Astrocyte (in vitro differentiated cells and primary cell): Measurements from ENCODE around the gene RHOBTB1. TPM values are rescaled to one million over a fixed set of nuclear protein-coding genes. Genes with fewer than 3 reads are reported as not detected.

ENCODE experiments used
- DNase-seq: peaks from one replicate; pipeline ENCODE4 v3.0.0-alpha.2; 2010; ENCODE audit warnings: low read depth
- FAIRE-seq: peaks from 2 replicates; lab custom pipeline; 2011; peaks lifted over from hg19 to GRCh38; lab: Jason Lieb, UNC
- H2AFZ ChIP-seq: 2 replicates; pipeline ENCODE4 v1.6.0; 2012; ENCODE audit warnings: low read depth, low read length, inconsistent platforms
- H3K27ac ChIP-seq: 2 replicates; pipeline ENCODE4 v1.5.1; 2011; ENCODE audit warnings: low read depth, low read length, inconsistent platforms
- H3K27me3 ChIP-seq: 2 replicates; pipeline ENCODE4 v1.6.0; 2011; ENCODE audit warnings: low read length, inconsistent platforms; ENCODE audit not compliant: insufficient read depth
- H3K36me3 ChIP-seq: 2 replicates; pipeline ENCODE4 v1.5.1; 2011; ENCODE audit warnings: low read length, inconsistent platforms; ENCODE audit not compliant: insufficient read depth
- H3K4me1 ChIP-seq: 2 replicates; pipeline ENCODE4 v1.5.1; 2011; ENCODE audit warnings: low read length, inconsistent platforms; ENCODE audit not compliant: insufficient read depth
- H3K4me2 ChIP-seq: 2 replicates; pipeline ENCODE4 v1.6.0; 2012; ENCODE audit warnings: low read length, inconsistent platforms
- H3K4me3 ChIP-seq: 2 replicates; pipeline ENCODE4 v1.5.1; 2011; ENCODE audit warnings: low read depth, mild to moderate bottlenecking, low read length, inconsistent platforms; ENCODE audit not compliant: insufficient read depth
- H3K79me2 ChIP-seq: 2 replicates; pipeline ENCODE4 v1.6.0; 2012; ENCODE audit warnings: mild to moderate bottlenecking, low read length, inconsistent platforms; ENCODE audit not compliant: insufficient read depth
- H3K9ac ChIP-seq: 2 replicates; pipeline ENCODE4 v1.6.0; 2012; ENCODE audit warnings: mild to moderate bottlenecking, low read length, inconsistent platforms
- H3K9me3 ChIP-seq: 2 replicates; pipeline ENCODE4 v1.5.1; 2012; ENCODE audit warnings: low read depth, mild to moderate bottlenecking, low read length, inconsistent platforms; ENCODE audit not compliant: insufficient read depth
- H4K20me1 ChIP-seq: 2 replicates; pipeline ENCODE4 v1.6.0; 2012; ENCODE audit warnings: low read length, inconsistent platforms; ENCODE audit not compliant: insufficient read depth
- H3K27ac Mint-ChIP-seq: one replicate; pipeline ENCODE4 v1.8.0; 2021; ENCODE audit warnings: mild to moderate bottlenecking, mixed read lengths; ENCODE audit not compliant: unreplicated experiment
- H3K27me3 Mint-ChIP-seq: one replicate; pipeline ENCODE4 v1.8.0; 2021; ENCODE audit warnings: low read depth, mixed read lengths; ENCODE audit not compliant: unreplicated experiment
- H3K36me3 Mint-ChIP-seq: one replicate; pipeline ENCODE4 v1.8.0; 2021; ENCODE audit warnings: low read depth, mixed read lengths; ENCODE audit not compliant: unreplicated experiment
- H3K4me1 Mint-ChIP-seq: one replicate; pipeline ENCODE4 v1.8.0; 2021; ENCODE audit warnings: low read depth, mixed read lengths; ENCODE audit not compliant: unreplicated experiment
- H3K4me3 Mint-ChIP-seq: one replicate; pipeline ENCODE4 v1.8.0; 2021; ENCODE audit warnings: mild to moderate bottlenecking, moderate library complexity, mixed read lengths; ENCODE audit not compliant: unreplicated experiment
- H3K9me3 Mint-ChIP-seq: one replicate; pipeline ENCODE4 v1.8.0; 2021; ENCODE audit warnings: mild to moderate bottlenecking, mixed read lengths; ENCODE audit not compliant: unreplicated experiment
- EZH2 ChIP-seq: IDR thresholded peaks from 2 replicates; pipeline ENCODE4 v1.6.1; 2012; ENCODE audit warnings: mild to moderate bottlenecking, low read length, inconsistent platforms; ENCODE audit not compliant: insufficient read depth
- total RNA-seq: library from RNA; stranded (reverse); gene quantifications from 2 replicates; pipeline ENCODE4 v1.2.1, GENCODE V29; 2021
- TF ChIP-seq, protein P1 (sequence below): IDR thresholded peaks from 2 replicates; pipeline ENCODE4 v1.5.1; 2011; ENCODE audit warnings: low read depth, mild to moderate bottlenecking, inconsistent platforms, low read length, moderate library complexity; ENCODE audit not compliant: insufficient read depth

The RHOBTB1 gene
- total RNA-seq, 1 donor from 2014 or later, result 46.5 TPM

DNA sequence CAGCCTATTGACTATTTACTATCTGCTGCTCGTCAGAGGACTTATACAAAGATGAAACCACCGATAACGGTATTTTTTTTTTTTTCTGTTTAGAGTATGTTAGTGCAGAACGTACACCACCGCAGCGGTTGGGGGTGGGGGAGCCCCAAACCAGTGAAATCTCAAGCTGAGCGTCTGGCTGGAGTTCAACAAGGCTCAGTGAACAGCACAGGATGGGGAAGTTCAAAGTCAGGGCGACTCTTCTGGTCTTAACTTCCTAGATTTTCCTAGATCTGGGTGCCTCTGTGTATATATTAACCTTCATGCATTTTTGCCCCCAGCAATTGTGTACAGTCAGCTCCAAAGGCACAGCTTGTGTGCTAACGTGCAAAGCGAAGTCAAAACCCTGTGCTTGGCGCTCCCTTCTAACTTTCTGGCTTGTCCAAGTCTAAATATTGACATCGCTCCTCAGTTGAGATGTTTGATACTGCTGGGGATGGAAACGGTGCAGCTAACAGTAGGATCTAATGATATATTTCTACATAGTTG, 1.1 kb downstream of the RHOBTB1 start:
- DNase-seq (peak; percentile 40), FAIRE-seq (peak; percentile 26)
- H3K36me3 Mint-ChIP-seq, result no peaks in the 10 kb centered on the region
- Histone ChIP-seq H3K79me2 (peaks cover 27% of the 10 kb centered on the region), H2AFZ (peak overlapping the region; percentile 79), H3K9ac (peak overlapping the region; percentile 99), H3K36me3 (no peaks in the 10 kb centered on the region), H3K27me3 (no peaks in the 10 kb centered on the region), H3K9me3 (no peaks in the 10 kb centered on the region), H3K27ac (peak overlapping the region; percentile 99), H3K4me2 (peak overlapping the region; percentile 97), H4K20me1 (no peaks in the 10 kb centered on the region), H3K4me1 (peaks cover 23% of the 10 kb centered on the region), H3K4me3 (peak overlapping the region; percentile 74)
- H3K27ac Mint-ChIP-seq, result peak overlapping the region; percentile 97
- peak overlapping the region; percentile 96 for H3K4me3 Mint-ChIP-seq
- no peaks in the 10 kb centered on the region for H3K27me3 Mint-ChIP-seq
- H3K9me3 Mint-ChIP-seq, result no peaks in the 10 kb centered on the region
- TF ChIP-seq EZH2, result no peak
- TF ChIP-seq, protein P1, sequence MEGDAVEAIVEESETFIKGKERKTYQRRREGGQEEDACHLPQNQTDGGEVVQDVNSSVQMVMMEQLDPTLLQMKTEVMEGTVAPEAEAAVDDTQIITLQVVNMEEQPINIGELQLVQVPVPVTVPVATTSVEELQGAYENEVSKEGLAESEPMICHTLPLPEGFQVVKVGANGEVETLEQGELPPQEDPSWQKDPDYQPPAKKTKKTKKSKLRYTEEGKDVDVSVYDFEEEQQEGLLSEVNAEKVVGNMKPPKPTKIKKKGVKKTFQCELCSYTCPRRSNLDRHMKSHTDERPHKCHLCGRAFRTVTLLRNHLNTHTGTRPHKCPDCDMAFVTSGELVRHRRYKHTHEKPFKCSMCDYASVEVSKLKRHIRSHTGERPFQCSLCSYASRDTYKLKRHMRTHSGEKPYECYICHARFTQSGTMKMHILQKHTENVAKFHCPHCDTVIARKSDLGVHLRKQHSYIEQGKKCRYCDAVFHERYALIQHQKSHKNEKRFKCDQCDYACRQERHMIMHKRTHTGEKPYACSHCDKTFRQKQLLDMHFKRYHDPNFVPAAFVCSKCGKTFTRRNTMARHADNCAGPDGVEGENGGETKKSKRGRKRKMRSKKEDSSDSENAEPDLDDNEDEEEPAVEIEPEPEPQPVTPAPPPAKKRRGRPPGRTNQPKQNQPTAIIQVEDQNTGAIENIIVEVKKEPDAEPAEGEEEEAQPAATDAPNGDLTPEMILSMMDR, result no peak
- peaks cover 35% of the 10 kb centered on the region for H3K4me1 Mint-ChIP-seq

GRCh38 chr10:60942134-60942787, 1.7 kb downstream of the RHOBTB1 start:
- DNase-seq (no peak), FAIRE-seq (no peak)
- no peaks in the 10 kb centered on the region for H3K27me3 ChIP-seq
- Mint-ChIP-seq H3K9me3 (no peaks in the 10 kb centered on the region), H3K27ac (peak overlapping the region; percentile 97), H3K4me3 (peak overlapping the region; percentile 96), H3K4me1 (peaks cover 39% of the 10 kb centered on the region), H3K27me3 (no peaks in the 10 kb centered on the region), H3K36me3 (no peaks in the 10 kb centered on the region)
- peak overlapping the region; percentile 99 for H3K9ac ChIP-seq
- TF ChIP-seq EZH2, result no peak
- TF ChIP-seq, protein P1, result no peak
- H4K20me1 ChIP-seq, result no peaks in the 10 kb centered on the region
- H2AFZ ChIP-seq, result no peak overlapping the region
- H3K4me2 ChIP-seq, result peak overlapping the region; percentile 97
- peaks cover 27% of the 10 kb centered on the region for H3K79me2 ChIP-seq
- H3K4me3 ChIP-seq, result peak overlapping the region; percentile 74
- H3K4me1 ChIP-seq, result peaks cover 23% of the 10 kb centered on the region
- H3K36me3 ChIP-seq, result no peaks in the 10 kb centered on the region
- H3K27ac ChIP-seq, result peak overlapping the region; percentile 99
- H3K9me3 ChIP-seq, result no peaks in the 10 kb centered on the region

DNA sequence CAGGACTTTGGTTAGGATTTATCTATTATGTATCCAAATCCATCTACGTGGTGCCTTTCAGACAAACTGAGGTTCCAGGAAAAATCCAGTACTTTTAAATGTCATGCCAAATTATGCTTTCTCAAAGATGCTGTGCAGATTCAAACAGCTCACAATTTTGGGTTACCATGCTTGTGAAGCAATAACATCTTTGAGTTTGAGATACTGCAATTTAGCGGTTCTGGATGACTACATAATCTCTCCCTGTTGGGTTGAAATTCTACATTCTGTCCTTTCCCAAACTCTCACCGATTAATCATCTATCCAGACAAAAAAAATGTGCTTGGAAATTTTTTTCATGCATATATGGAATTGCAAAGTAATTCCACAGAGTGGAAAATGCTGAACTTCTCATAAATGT, 3.5 kb downstream of the RHOBTB1 start:
- H3K9ac ChIP-seq, result no peak overlapping the region
- FAIRE-seq (peak; percentile 79), DNase-seq (no peak)
- H3K27ac ChIP-seq, result no peak overlapping the region
- TF ChIP-seq, protein P1, result no peak
- no peak for TF ChIP-seq EZH2
- Mint-ChIP-seq H3K4me3 (no peak overlapping the region), H3K27ac (no peak overlapping the region), H3K9me3 (no peaks in the 10 kb centered on the region), H3K36me3 (no peaks in the 10 kb centered on the region), H3K4me1 (peaks cover 39% of the 10 kb centered on the region), H3K27me3 (no peaks in the 10 kb centered on the region)
- peaks cover 23% of the 10 kb centered on the region for H3K4me1 ChIP-seq
- no peak overlapping the region for H3K4me3 ChIP-seq
- H2AFZ ChIP-seq, result no peak overlapping the region
- H4K20me1 ChIP-seq, result no peaks in the 10 kb centered on the region
- peaks cover 27% of the 10 kb centered on the region for H3K79me2 ChIP-seq
- H3K36me3 ChIP-seq, result no peaks in the 10 kb centered on the region
- H3K9me3 ChIP-seq, result no peaks in the 10 kb centered on the region
- H3K27me3 ChIP-seq, result no peaks in the 10 kb centered on the region
- no peak overlapping the region for H3K4me2 ChIP-seq
